ENCODE measurements around the gene RGS19.

The RGS19 gene

GRCh38 chr20:64047968-64048401 lies 31.3 kb downstream of the RGS19 start:
- no peaks in the 10 kb centered on the region for H3K36me3 ChIP-seq
- no peak for DNase-seq
- H3K27ac ChIP-seq: no peak overlapping the region
- no peaks in the 10 kb centered on the region for H3K27me3 ChIP-seq (ENCODE audit: insufficient read depth, low read depth, severe bottlenecking)
- H3K9me3 ChIP-seq (ENCODE audit: severe bottlenecking): no peaks in the 10 kb centered on the region
- TF ChIP-seq CTCF (IDR thresholded peaks at IDR 0.05; ENCODE audit: low read depth, low read length): no peak
- H3K4me3 ChIP-seq (ENCODE audit: low read depth, low read length): no peak overlapping the region

GRCh38 chr20:64047046-64047389 lies 32.3 kb downstream of the RGS19 start:
- no peaks in the 10 kb centered on the region for H3K9me3 ChIP-seq (ENCODE audit: severe bottlenecking)
- no peak overlapping the region for H3K4me3 ChIP-seq (ENCODE audit: low read depth, low read length)
- no peak overlapping the region for H3K27ac ChIP-seq
- H3K36me3 ChIP-seq: no peaks in the 10 kb centered on the region
- no peak for TF ChIP-seq CTCF (IDR thresholded peaks at IDR 0.05; ENCODE audit: low read depth, low read length)
- DNase-seq: no peak
- H3K27me3 ChIP-seq (ENCODE audit: insufficient read depth, low read depth, severe bottlenecking): no peaks in the 10 kb centered on the region

GRCh38 chr20:64045346-64046011 lies 33.8 kb downstream of the RGS19 start:
- Histone ChIP-seq H3K27me3 (ENCODE audit: insufficient read depth, low read depth, severe bottlenecking) (no peaks in the 10 kb centered on the region), H3K36me3 (no peaks in the 10 kb centered on the region)

GRCh38 chr20:64044484-64045247 lies 34.7 kb downstream of the RGS19 start:
- no peak overlapping the region for H3K27ac ChIP-seq
- TF ChIP-seq CTCF (IDR thresholded peaks at IDR 0.05; ENCODE audit: low read depth, low read length): no peak
- no peak for DNase-seq

More at GRCh38 chr20:64045346-64046011, 33.8 kb downstream of the RGS19 start:
- DNase-seq: no peak
- no peak for TF ChIP-seq CTCF (IDR thresholded peaks at IDR 0.05; ENCODE audit: low read depth, low read length)
- no peak overlapping the region for H3K27ac ChIP-seq
- no peak overlapping the region for H3K4me3 ChIP-seq (ENCODE audit: low read depth, low read length)
- H3K9me3 ChIP-seq (ENCODE audit: severe bottlenecking): no peaks in the 10 kb centered on the region

GRCh38 chr20:64043768-64044167 lies 35.5 kb downstream of the RGS19 start:
- H3K27ac ChIP-seq: no peak overlapping the region
- no peak for TF ChIP-seq CTCF (IDR thresholded peaks at IDR 0.05; ENCODE audit: low read depth, low read length)
- H3K27me3 ChIP-seq (ENCODE audit: insufficient read depth, low read depth, severe bottlenecking): no peaks in the 10 kb centered on the region

More at GRCh38 chr20:64044484-64045247, 34.7 kb downstream of the RGS19 start:
- no peaks in the 10 kb centered on the region for H3K36me3 ChIP-seq
- H3K27me3 ChIP-seq (ENCODE audit: insufficient read depth, low read depth, severe bottlenecking): no peaks in the 10 kb centered on the region
- H3K4me3 ChIP-seq (ENCODE audit: low read depth, low read length): no peak overlapping the region
- H3K9me3 ChIP-seq (ENCODE audit: severe bottlenecking): no peaks in the 10 kb centered on the region

More at GRCh38 chr20:64043768-64044167, 35.5 kb downstream of the RGS19 start:
- no peak for DNase-seq
- Histone ChIP-seq H3K9me3 (ENCODE audit: severe bottlenecking) (no peaks in the 10 kb centered on the region), H3K4me3 (ENCODE audit: low read depth, low read length) (no peak overlapping the region), H3K36me3 (no peaks in the 10 kb centered on the region)

Data from WERI-Rb-1 (cell line).